WTC11 (cell line): ENCODE measurements around the gene KPTN. TPM values are rescaled to one million over a fixed set of nuclear protein-coding genes. Genes with fewer than 3 reads are reported as not detected.

Experiments used
- ATF1 ChIP-seq: sonication (generic); formaldehyde crosslinking; IDR thresholded peaks from 2 replicates; pipeline ENCODE4 v1.8.1; 2023; ENCODE audit warnings: mild to moderate bottlenecking, moderate library complexity, missing genetic modification reagents
- CBFB ChIP-seq: sonication (generic); formaldehyde crosslinking; IDR thresholded peaks from 2 replicates; pipeline ENCODE4 v1.8.1; 2022; ENCODE audit warnings: mild to moderate bottlenecking, low read depth, missing genetic modification reagents
- CREB1 ChIP-seq: sonication (generic); formaldehyde crosslinking; IDR thresholded peaks from 2 replicates; pipeline ENCODE4 v1.8.0; 2023; ENCODE audit warnings: mild to moderate bottlenecking, missing genetic modification reagents
- CREM ChIP-seq: sonication (generic); formaldehyde crosslinking; IDR thresholded peaks from 2 replicates; pipeline ENCODE4 v1.8.1; 2022; ENCODE audit warnings: mild to moderate bottlenecking, missing genetic modification reagents, moderate library complexity
- ERG ChIP-seq: fragments of 250-450 bp; sonication (Bioruptor Pico); IDR thresholded peaks from 2 replicates; pipeline ENCODE4 v1.8.0; 2021; ENCODE audit warnings: mild to moderate bottlenecking
- ESRRA ChIP-seq: sonication (generic); formaldehyde crosslinking; IDR thresholded peaks from 2 replicates; pipeline ENCODE4 v1.8.1; 2022; ENCODE audit warnings: mild to moderate bottlenecking, missing genetic modification reagents, borderline replicate concordance
- FOXK1 ChIP-seq: sonication (generic); formaldehyde crosslinking; IDR thresholded peaks from 2 replicates; pipeline ENCODE4 v1.8.0; 2022; ENCODE audit warnings: mild to moderate bottlenecking, moderate library complexity, missing genetic modification reagents
- FOXP1 ChIP-seq: sonication (generic); formaldehyde crosslinking; IDR thresholded peaks from 2 replicates; pipeline ENCODE4 v1.8.0; 2022; ENCODE audit warnings: missing genetic modification reagents, mild to moderate bottlenecking, moderate library complexity, borderline replicate concordance
- HMGA2 ChIP-seq: fragments of 250-450 bp; sonication (Bioruptor Pico); IDR thresholded peaks from 2 replicates; pipeline ENCODE4 v1.4.0; 2021; ENCODE audit warnings: mild to moderate bottlenecking, moderate library complexity
- IRF1 ChIP-seq: sonication (generic); formaldehyde crosslinking; IDR thresholded peaks from 2 replicates; pipeline ENCODE4 v1.8.0; 2023; ENCODE audit warnings: missing genetic modification reagents
- MLX ChIP-seq: sonication (generic); formaldehyde crosslinking; IDR thresholded peaks from 2 replicates; pipeline ENCODE4 v1.8.1; 2023; ENCODE audit warnings: mild to moderate bottlenecking, missing genetic modification reagents, moderate library complexity
- MXD4 ChIP-seq: fragments of 250-450 bp; sonication (Bioruptor Pico); IDR thresholded peaks from 2 replicates; pipeline ENCODE4 v1.8.0; 2021; ENCODE audit warnings: mild to moderate bottlenecking, moderate library complexity, borderline replicate concordance
- NFYB ChIP-seq: sonication (generic); formaldehyde crosslinking; conservative IDR thresholded peaks from 2 replicates; pipeline ENCODE4 v1.8.0; 2022; ENCODE audit warnings: low read depth, missing genetic modification reagents
- NR1H2 ChIP-seq: sonication (generic); formaldehyde crosslinking; IDR thresholded peaks from 2 replicates; pipeline ENCODE4 v1.9.0; 2021; ENCODE audit warnings: mild to moderate bottlenecking, moderate library complexity, missing genetic modification reagents
- NR2C2 ChIP-seq: sonication (generic); formaldehyde crosslinking; IDR thresholded peaks from 2 replicates; pipeline ENCODE4 v1.8.0; 2022; ENCODE audit warnings: mild to moderate bottlenecking, missing genetic modification reagents
- NR3C1 ChIP-seq: sonication (generic); formaldehyde crosslinking; conservative IDR thresholded peaks from 2 replicates; pipeline ENCODE4 v1.8.1; 2023; ENCODE audit warnings: low read depth, mild to moderate bottlenecking, missing genetic modification reagents
- PRRX2 ChIP-seq: fragments of 250-450 bp; sonication (Bioruptor Pico); IDR thresholded peaks from 2 replicates; pipeline ENCODE4 v1.8.0; 2021; ENCODE audit warnings: mild to moderate bottlenecking
- RELA ChIP-seq: sonication (generic); formaldehyde crosslinking; IDR thresholded peaks from 2 replicates; pipeline ENCODE4 v1.8.1; 2022; ENCODE audit warnings: missing genetic modification reagents, mild to moderate bottlenecking, borderline replicate concordance
- RORB ChIP-seq: fragments of 250-450 bp; sonication (Bioruptor Pico); IDR thresholded peaks from 2 replicates; pipeline ENCODE4 v1.9.0; 2021; ENCODE audit warnings: mild to moderate bottlenecking
- SMAD3 ChIP-seq: sonication (generic); formaldehyde crosslinking; IDR thresholded peaks from 2 replicates; pipeline ENCODE4 v1.8.0; 2022; ENCODE audit warnings: missing genetic modification reagents, mild to moderate bottlenecking, borderline replicate concordance
- SMAD4 ChIP-seq: sonication (generic); formaldehyde crosslinking; IDR thresholded peaks from 2 replicates; pipeline ENCODE4 v1.8.0; 2022; ENCODE audit warnings: mild to moderate bottlenecking, missing genetic modification reagents
- TEAD4 ChIP-seq: sonication (generic); formaldehyde crosslinking; IDR thresholded peaks from 2 replicates; pipeline ENCODE4 v1.8.0; 2022; ENCODE audit warnings: mild to moderate bottlenecking, missing genetic modification reagents
- total RNA-seq: library from RNA; stranded (reverse); gene quantifications from 3 replicates; pipeline ENCODE4 v1.2.3, GENCODE V29; 2021
- TF ChIP-seq, protein P1 (sequence below): sonication (generic); formaldehyde crosslinking; IDR thresholded peaks from 2 replicates; pipeline ENCODE4 v1.8.1; 2023; ENCODE audit warnings: mild to moderate bottlenecking, missing genetic modification reagents
- TF ChIP-seq, protein P2 (sequence below): sonication (generic); formaldehyde crosslinking; IDR thresholded peaks from 2 replicates; pipeline ENCODE4 v1.8.1; 2022; ENCODE audit warnings: low read depth, mild to moderate bottlenecking, moderate library complexity, missing genetic modification reagents, borderline replicate concordance
- TF ChIP-seq, protein P3 (sequence below): sonication (generic); formaldehyde crosslinking; IDR thresholded peaks from 2 replicates; pipeline ENCODE4 v1.8.1; 2022; ENCODE audit warnings: missing genetic modification reagents, borderline replicate concordance
- TF ChIP-seq, protein P4 (sequence below): fragments of 250-450 bp; sonication (Bioruptor Pico); IDR thresholded peaks from 2 replicates; pipeline ENCODE4 v2.1.2; 2022; ENCODE audit warnings: mild to moderate bottlenecking, moderate library complexity
- TF ChIP-seq, protein P5 (sequence below): sonication (generic); formaldehyde crosslinking; IDR thresholded peaks from 2 replicates; pipeline ENCODE4 v1.8.0; 2022; ENCODE audit warnings: mild to moderate bottlenecking, missing genetic modification reagents
- TF ChIP-seq, protein P6 (sequence below): fragments of 250-450 bp; sonication (Bioruptor Pico); IDR thresholded peaks from 2 replicates; pipeline ENCODE4 v1.9.0; 2021; ENCODE audit warnings: mild to moderate bottlenecking

Gene KPTN
- total RNA-seq, 1 experiment from 2014 or later, result 24.5 TPM

DNA sequence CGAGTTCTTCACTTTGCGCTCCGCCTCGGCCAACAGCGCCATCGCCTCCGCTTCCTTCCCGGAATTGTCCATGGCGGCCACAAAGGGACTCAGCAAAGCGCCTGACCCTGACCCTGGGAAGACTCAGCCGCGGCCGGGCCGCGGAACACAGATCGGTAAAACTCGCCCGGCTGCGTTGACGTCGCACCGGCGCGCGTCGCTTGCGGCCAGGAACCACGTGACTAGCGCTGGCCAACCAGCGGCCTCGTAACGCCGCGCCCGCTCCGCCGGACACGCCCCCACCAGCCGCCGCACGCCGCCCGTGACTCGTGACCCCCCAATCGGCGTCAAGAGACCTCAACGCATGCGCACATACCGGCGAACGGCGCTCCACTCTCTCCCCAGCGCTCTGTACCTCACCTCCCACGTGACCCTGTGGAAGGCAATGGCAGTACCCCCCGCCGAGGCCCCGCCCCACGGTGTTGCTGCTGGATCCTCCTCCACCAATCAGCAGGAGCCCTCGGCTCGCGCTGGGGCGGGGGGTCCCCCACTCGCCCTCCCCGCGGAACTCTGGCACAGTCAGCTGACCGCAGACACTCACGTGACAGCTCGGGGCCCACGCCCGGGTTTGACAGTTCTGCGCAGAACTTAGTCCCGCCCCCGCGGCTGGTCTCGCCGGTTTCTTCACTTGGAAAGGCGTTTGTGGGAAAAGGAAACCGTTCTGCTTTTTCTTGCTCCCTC, 31.0 kb upstream of the KPTN start, which contains the start of gene NAPA (continued):
- TF ChIP-seq, protein P1, sequence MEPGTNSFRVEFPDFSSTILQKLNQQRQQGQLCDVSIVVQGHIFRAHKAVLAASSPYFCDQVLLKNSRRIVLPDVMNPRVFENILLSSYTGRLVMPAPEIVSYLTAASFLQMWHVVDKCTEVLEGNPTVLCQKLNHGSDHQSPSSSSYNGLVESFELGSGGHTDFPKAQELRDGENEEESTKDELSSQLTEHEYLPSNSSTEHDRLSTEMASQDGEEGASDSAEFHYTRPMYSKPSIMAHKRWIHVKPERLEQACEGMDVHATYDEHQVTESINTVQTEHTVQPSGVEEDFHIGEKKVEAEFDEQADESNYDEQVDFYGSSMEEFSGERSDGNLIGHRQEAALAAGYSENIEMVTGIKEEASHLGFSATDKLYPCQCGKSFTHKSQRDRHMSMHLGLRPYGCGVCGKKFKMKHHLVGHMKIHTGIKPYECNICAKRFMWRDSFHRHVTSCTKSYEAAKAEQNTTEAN (CRISPR knock-in tag), result no peak
- TF ChIP-seq, protein P2, sequence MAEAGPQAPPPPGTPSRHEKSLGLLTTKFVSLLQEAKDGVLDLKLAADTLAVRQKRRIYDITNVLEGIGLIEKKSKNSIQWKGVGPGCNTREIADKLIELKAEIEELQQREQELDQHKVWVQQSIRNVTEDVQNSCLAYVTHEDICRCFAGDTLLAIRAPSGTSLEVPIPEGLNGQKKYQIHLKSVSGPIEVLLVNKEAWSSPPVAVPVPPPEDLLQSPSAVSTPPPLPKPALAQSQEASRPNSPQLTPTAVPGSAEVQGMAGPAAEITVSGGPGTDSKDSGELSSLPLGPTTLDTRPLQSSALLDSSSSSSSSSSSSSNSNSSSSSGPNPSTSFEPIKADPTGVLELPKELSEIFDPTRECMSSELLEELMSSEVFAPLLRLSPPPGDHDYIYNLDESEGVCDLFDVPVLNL (CRISPR knock-in tag), result no peak
- TF ChIP-seq RELA (CRISPR knock-in tag), result no peak
- no peak for TF ChIP-seq PRRX2 (CRISPR knock-in tag)
- no peak for TF ChIP-seq HMGA2 (CRISPR knock-in tag)
- no peak for TF ChIP-seq MLX (CRISPR knock-in tag)
- no peak for TF ChIP-seq TEAD4 (CRISPR knock-in tag)
- TF ChIP-seq IRF1, result no peak
- no peak for TF ChIP-seq SMAD4 (CRISPR knock-in tag)
- no peak for TF ChIP-seq NR3C1
- peak; percentile 77; the same call in 1 of the 2 replicates for TF ChIP-seq CREM (CRISPR knock-in tag)
- no peak for TF ChIP-seq MXD4 (CRISPR knock-in tag)
- TF ChIP-seq NFYB (CRISPR knock-in tag), result peak; percentile 74
- TF ChIP-seq, protein P3, sequence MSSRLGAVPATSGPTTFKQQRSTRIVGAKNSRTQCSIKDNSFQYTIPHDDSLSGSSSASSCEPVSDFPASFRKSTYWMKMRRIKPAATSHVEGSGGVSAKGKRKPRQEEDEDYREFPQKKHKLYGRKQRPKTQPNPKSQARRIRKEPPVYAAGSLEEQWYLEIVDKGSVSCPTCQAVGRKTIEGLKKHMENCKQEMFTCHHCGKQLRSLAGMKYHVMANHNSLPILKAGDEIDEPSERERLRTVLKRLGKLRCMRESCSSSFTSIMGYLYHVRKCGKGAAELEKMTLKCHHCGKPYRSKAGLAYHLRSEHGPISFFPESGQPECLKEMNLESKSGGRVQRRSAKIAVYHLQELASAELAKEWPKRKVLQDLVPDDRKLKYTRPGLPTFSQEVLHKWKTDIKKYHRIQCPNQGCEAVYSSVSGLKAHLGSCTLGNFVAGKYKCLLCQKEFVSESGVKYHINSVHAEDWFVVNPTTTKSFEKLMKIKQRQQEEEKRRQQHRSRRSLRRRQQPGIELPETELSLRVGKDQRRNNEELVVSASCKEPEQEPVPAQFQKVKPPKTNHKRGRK (CRISPR knock-in tag), result no peak
- peak; percentile 96 for TF ChIP-seq FOXK1
- TF ChIP-seq ESRRA, result no peak
- TF ChIP-seq, protein P4, sequence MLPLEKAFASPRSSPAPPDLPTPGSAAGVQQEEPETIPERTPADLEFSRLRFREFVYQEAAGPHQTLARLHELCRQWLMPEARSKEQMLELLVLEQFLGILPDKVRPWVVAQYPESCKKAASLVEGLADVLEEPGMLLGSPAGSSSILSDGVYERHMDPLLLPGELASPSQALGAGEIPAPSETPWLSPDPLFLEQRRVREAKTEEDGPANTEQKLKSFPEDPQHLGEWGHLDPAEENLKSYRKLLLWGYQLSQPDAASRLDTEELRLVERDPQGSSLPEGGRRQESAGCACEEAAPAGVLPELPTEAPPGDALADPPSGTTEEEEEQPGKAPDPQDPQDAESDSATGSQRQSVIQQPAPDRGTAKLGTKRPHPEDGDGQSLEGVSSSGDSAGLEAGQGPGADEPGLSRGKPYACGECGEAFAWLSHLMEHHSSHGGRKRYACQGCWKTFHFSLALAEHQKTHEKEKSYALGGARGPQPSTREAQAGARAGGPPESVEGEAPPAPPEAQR (CRISPR knock-in tag), result no peak
- TF ChIP-seq NR1H2 (CRISPR knock-in tag), result no peak
- TF ChIP-seq RORB, result no peak
- TF ChIP-seq ATF1 (CRISPR knock-in tag), result no peak
- peak; percentile 61; the same call in 1 of the 2 replicates for TF ChIP-seq FOXP1 (CRISPR knock-in tag)
- no peak for TF ChIP-seq SMAD3 (CRISPR knock-in tag)
- no peak for TF ChIP-seq NR2C2 (CRISPR knock-in tag)
- TF ChIP-seq, protein P5, sequence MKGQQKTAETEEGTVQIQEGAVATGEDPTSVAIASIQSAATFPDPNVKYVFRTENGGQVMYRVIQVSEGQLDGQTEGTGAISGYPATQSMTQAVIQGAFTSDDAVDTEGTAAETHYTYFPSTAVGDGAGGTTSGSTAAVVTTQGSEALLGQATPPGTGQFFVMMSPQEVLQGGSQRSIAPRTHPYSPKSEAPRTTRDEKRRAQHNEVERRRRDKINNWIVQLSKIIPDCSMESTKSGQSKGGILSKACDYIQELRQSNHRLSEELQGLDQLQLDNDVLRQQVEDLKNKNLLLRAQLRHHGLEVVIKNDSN (CRISPR knock-in tag), result peak; percentile 99
- TF ChIP-seq, protein P6, sequence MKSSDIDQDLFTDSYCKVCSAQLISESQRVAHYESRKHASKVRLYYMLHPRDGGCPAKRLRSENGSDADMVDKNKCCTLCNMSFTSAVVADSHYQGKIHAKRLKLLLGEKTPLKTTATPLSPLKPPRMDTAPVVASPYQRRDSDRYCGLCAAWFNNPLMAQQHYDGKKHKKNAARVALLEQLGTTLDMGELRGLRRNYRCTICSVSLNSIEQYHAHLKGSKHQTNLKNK (CRISPR knock-in tag), result no peak
- TF ChIP-seq CREB1 (CRISPR knock-in tag), result no peak
- TF ChIP-seq CBFB (CRISPR knock-in tag), result no peak
- no peak for TF ChIP-seq ERG
